D341Med (cell line): ENCODE measurements around the gene DHX35.

ENCODE experiments used
- DNase-seq: peaks from one replicate; pipeline ENCODE4 v3.0.0; 2012; ENCODE audit warnings: low spot score

Gene DHX35

DNA sequence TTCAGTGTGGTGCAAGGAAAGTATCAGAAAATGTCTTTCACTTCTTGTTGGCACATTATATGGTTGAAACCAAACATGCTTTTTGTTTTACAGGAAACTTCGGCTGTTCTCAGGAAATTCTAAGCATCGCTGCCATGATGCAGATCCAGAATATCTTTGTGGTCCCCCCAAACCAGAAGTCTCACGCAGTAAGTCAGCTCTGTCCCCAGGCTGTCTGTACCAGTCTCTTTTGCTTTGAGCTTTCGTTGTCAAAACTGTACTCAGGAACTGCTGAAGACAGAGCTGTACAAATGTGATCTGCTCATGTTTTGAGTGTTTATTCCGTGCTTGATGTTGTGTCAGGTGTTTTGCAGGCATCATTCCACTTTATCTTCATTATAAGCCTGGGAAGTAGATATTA lies 59.6 kb downstream of the DHX35 start:
- no peak for DNase-seq

DNA sequence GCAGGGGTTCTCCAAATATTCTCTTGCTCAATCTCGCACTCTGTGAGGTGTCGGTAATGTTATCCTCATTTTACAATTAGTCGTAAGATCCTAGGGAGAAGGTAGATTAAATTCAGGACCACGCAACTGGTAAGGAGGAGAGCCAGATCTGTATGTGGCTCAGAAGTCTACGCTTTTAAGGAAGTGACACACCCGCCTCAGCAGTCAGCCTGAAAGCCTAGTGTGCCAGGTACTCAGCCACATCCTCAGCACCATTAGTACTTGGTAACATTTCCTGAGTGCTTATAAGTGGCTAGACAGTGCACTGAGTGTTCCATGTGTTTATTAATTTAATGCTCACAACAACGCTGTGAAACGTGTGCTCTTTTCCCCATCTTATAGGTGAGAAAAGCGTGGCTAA lies 63.7 kb downstream of the DHX35 start:
- no peak for DNase-seq

DNA sequence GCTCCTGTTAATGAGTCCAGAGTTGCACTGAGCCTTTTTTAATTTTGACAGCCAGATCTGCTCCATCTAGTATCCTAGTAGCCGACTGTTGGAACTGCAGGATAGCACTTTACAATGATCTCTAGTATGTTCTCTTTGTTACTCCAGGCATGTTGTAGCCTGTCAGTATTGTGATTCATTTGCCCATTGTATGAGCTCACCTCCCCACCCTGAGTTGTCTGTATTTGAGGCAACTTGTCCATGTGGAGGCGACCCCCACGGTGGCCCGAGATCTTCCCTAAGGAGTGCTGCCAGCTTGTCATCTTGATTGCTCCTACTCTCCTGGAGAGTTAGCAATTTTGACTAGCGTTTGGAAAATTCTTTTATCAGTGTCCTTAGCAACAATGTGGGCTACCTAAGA lies 67.2 kb downstream of the DHX35 start:
- DNase-seq, result no peak

DNA sequence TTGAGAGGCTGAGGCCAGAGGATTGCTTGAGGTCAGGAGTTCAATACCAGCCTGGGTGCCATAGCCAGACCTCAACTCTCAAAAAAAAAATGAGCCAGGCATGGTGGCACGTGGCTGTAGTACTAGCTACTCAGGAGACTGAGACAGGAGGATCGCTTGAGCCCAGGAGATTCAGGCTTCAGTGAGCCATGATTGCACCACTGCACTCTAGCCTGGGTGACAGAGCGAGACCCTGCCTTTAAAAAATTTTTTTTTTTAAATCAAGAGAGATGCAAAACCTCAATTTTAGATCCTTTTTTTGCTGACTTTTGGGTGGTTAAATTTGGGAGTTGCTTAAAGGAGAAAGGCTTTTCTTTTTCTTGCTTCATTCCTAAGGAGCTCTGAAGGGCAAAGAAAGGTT lies 70.9 kb downstream of the DHX35 start:
- no peak for DNase-seq

DNA sequence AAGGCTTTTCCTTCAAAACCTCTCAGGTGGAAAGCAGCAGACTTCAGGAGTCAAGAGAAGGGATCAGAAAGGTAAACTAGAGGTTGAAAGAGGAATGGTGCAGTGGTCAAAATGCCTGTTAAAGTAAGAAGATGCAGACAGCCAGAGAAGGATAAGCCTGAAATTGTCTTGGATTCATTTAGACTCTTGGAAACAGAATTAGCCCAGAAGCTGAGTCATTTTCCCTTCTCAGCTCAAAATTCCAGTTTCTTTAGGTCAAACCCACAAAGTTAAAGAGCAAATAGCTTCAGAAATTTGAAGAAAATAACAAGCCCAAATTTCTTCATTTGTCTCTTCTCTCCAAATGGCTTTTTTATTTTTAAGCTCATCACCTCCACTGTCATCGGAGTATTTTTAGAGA lies 73.9 kb downstream of the DHX35 start:
- no peak for DNase-seq

DNA sequence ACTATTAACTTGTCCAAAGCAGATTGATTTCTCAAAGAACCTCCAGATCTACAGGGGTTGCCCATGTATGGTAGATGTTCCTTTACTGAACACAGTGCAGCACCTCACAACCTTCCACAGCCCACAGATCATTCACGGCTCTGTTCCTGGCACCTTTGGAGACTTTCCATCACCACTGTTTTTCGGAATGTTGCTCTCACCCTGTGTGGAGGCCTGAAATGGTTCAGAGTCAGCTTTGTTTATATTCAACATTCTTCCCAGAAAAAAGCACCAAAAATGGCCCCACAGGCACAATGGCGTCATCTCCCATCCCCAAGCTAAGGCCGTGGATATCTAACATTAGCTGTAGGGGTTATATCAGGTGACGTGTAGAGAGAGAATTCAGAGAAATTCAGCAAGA lies 74.7 kb downstream of the DHX35 start:
- no peak for DNase-seq

DNA sequence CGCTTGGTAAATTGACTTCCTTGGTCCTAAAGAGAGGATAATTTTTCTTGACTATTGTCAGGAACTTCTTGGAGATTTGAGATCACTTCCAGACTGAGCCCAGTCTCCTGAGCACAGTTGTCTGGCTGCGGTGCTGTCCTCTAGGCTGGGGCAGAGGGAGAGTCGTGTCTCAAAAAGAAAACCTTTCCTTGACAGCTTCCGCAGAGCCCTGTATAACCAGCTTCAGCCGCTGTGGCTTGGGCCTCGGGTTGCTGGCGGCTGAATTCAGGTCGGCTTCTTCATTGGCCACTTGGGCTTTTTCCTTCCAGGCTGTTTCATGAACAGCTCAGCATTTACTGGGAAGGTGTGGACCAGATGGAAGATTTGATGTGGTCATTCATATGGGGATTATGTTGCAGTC lies 75.9 kb downstream of the DHX35 start:
- no peak for DNase-seq

DNA sequence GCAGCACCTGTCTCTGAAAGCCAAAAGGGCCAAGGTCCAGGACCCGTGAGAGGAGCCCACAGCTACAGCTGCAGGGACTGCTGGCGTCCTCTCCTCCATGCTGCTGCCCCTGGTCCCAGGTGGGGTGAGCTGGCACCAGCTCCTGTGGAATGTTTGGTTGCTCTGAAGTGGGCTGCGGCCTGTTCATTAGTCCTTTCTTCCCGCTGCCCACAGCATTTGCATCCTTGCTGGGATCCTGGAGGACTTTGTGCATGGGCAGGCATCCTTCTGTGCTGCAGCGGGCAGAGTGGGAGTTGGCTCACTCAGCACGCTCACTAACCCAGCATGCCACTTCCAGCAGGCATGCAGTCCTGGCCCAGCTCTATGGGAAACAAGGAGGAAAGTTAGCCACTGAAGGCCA lies 76.4 kb downstream of the DHX35 start:
- DNase-seq, result no peak

DNA sequence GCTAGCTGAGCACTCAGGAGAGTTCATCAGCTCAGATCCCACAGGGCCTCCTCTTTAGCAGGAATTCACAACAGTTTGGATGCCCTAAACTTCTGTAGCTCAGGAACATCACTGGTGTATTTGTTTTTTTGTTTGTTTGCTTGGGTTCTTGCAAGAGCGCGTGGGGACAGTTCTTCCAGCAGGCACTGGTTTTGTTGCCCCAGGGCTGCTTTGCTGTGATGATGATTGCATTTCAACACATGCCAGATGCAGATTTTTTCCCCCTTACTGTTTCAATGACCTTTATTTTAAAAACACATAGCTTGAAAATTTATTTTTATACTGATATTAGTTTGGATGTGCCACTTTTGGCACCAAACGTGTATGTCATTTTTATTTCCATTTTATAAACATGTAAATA lies 77.1 kb downstream of the DHX35 start:
- no peak for DNase-seq

DNA sequence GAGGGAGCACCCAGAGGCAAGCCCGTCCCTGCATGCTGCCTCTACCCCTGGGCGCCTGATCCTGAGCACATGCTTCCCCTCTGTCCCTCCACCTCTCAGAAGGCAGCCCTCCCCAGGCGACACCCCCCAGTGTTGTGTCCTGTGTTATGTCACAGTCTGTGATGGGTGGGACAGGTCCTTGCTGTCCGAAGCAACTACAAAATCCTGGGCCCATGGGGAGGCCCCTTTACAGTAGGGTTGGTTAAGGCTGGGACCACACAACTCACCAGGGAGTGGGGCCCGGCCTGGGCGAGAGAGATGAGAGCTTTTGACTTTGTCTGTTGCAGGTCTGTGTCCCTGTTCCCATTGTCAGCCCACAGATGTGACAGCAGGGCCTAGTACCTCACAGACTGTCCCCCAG lies 78.0 kb downstream of the DHX35 start:
- DNase-seq, result no peak

DNA sequence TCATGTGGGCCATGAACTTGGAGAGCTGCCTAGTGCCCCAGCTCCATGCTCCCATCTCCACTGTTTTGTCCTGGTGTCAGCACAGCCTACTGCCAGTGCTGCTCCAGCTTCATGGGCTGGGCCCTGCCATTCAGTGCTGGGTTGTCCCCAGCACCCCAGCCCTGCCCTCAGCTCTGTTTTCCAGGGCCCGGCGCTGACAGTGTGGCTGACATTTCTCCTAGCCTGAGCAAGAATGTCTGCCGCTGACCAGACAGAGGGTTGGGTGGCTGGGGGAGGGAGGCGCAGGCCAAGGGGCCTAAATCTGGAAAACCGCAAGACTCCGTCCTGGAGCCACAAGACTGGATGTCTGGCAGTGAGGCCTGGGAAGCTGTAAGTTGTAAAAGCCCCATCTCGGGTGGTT lies 78.9 kb downstream of the DHX35 start:
- DNase-seq, result no peak

DNA sequence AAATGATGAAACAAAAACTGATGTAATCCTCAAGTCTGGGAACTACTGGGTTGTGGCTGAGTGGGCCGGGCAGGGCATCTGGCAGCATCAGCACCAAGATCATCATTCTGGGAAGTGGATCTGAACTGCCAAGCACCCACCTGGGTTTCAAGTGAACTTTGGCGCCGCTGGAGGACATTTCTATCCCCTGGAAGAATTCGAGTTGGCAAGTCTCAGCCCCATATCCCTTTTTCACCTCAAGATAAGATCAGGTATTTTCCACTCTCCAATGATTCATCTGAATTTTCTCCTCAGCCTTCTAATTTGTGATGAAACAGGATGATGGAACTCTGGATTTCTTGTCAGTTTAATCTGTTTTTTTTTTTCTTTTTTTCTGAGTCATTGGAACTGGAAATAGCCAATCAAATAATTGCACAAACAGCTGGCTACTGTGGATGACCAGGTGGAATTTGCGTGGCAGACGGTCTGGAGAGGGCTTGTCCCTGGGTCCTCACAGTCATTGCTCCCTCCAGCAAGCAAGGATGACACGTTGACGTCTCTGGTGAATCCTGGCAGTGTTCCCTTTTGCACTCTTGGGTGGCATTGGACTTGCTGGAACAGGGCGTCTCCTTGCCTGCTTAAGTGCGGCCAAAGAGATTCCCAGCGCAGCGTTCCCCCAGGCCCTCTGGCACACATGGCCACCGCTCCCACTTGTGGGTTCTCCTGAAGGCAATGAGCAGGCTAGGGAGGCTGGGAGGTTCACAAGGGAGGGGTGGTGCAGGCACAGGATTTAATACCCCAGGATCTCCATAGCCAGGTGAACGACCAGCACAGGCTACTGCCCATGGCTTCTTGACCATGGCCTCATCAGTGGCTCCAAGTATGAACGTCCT lies 80.4 kb downstream of the DHX35 start:
- no peak for DNase-seq

DNA sequence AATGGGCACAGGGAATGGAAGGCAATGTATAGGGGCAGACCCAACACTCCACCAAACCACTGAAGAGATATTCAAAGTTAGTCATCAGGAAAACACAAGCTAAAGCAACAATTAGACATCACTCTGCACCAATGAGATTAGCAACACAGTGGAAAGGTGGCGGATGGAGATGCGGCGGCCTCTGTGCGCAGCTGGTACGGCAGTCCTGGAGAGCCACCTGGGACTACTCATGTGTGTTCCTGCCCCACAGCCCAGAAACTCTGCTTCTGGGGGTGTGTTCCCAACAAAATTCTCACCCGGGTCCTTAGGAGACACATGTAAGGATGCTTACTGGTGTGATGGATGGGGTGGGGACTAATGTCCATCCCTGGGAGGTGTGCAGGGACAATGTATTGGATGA lies 82.4 kb downstream of the DHX35 start:
- DNase-seq, result no peak

DNA sequence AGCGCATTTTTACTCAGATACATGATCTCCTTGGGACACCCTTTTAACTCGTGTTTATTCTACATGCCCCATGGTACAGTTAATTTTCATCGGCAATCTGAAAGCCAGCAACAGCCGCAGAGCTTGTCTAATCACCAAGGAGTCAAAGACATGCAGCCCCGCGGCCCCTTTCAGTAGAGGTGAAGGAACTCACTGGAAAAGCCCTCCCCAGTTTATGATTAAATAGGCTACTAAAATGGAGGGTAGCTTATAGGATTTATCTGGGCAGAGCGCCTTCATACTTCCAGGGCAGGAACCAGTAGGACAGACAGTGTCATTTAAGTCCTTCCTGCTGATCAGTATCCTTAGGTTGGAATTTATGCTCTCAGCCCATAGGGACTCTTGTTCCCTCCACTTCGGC lies 83.5 kb downstream of the DHX35 start:
- DNase-seq, result no peak

DNA sequence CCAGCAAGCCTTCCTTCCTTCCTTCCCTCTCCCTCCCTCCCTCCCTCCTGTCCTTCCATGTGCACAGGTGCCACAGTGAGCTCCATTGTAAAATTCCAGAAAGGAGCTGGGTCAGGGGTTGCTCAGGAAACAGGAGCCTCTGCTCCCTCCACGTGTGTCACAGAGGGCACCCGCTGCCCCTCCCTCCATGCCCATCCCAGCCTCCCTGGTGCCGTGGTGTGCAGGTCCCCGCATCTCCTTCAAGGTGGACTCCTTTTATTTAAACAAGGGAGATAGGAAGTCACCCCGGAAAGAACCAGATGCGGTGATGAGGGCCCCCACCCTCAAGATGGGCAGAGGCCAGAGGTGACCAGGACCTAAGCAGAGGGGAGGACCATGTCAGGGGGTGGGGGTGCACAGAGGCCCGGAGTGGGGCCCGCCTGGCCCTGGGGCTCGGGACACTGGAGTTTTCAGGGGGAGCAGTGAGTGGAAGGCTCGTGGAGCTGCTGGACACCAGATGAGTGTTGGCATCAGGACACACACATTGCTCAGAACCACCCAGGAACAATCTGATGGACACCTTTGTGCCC lies 85.4 kb downstream of the DHX35 start:
- no peak for DNase-seq

DNA sequence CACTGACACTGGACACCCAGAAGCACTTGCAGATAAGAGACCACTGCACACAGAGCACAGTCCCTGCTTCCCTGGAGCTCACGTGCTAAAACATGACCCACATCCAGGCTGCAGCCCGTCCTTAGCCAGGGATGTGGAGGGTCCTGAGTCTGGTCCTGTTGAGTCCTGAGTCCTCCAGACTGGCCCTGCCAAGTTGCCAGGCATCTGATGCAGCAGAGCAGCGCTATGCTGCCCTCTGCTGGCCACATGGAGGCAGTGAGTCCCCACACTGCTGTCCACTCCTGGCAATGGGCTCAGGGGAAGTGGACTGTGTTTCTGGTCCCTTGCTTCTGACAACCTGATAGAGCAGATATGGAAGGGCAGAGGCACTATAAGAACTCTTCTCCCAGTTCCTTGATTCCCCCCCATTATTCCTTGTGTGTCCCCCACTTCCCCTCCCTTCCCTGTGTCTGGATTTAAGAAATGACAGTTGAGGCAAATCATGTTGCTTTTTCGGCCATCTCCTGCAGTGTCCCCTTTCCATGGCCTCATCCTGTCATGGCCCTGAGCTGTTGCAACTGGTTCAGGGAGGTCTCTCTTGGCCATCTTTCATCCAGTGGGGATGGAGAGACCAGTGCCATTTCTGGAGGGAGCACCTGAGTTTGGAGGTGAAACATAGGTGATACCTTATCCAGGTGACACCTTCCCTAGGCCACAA lies 86.0 kb downstream of the DHX35 start:
- DNase-seq, result peak; percentile 85

DNA sequence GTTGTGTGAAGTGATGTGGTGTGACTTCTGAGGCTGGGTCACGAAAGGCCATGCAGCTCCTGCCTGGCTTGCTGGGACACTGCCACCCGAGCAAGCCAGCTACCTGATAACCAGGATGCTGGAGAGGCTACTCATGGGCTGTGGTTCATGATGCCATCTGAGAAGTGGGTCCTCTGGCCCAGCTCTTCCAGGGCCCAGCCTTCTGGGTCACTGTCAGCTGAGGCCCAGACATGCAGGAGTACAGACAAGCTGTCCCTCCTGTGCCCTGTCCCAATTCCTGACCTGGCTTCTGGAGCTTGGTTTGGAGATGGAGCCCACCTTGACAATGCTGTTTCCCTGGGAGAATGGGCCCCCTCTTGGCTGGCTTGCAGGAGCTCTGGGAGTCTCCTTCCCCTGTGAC lies 87.0 kb downstream of the DHX35 start:
- DNase-seq, result no peak

DNA sequence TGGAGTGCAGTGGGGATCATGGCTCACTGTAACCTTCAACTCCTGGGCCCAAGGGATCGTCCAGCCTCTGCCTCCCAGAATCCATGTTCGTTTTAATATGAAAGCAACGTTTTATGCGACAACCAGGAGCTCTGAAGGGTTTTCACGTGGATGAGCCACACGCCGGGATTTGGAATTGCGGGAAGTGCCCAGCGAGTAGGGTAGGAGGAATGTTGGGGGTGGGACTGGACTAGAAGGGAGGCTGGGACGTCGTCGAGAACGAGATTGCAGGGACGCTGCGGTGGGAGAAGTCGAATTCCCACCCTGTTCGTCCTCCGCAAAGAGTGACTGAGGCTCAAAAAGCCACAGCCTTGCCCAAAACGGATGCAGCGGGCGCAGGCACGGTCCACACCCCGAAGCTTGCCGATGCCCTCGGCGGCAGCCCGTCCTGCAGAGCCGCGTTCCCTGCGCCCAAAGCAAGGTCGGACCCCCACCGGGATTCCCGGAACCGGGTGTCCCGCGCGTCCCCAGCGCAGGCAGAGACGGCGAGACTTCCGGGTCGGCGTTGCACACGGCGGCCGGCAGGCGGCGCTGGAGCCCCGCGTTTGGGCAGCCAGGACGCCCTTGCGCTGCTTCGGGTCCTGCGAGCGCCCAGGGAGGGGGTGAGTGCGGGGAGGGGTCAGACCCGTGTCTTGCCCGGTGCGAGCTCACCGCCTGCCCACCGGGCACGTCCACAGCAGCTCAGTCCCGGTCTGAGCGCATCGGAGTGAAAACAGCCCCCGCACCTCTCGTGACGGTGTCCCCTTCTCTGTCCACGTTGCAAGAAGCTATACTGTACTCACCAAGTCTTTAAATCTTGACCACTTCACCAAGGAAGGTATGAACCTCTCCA lies 87.8 kb downstream of the DHX35 start:
- DNase-seq, result peak; percentile 91

DNA sequence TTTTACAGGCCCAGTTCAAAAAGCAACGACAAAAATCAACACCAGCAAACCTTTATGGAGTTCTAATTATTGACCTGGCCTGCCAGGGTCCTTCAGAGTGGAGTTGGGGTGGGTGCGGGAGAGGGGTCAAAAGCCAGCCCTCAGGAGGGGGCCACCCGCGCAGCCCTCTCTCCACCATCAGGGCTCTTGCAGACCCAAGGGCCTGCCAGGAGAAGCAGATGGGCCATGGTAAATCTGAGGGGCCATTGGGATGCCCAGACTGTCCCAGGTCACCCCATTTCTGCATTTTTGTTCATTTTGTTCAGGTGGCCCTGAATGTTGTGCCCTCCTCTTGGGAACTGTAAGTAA lies 88.4 kb downstream of the DHX35 start:
- DNase-seq, result no peak

DNA sequence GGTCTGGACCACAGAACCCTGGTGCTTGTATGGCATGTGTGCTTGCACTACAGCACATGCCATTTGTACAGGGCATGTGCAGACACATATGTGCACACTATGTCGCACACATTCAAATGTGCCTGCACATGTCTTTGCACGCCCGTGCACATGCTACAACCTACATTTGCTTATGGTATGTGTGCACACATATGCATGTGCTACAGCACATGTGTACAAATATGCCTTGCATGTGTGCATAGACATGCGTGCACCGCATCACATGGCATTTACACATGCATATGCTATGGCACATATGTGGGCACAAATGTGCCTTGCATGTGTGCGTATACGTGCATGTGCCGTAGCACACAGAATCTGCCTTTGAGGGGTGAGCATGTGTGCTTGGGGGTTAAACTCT lies 90.5 kb downstream of the DHX35 start:
- no peak for DNase-seq

DNA sequence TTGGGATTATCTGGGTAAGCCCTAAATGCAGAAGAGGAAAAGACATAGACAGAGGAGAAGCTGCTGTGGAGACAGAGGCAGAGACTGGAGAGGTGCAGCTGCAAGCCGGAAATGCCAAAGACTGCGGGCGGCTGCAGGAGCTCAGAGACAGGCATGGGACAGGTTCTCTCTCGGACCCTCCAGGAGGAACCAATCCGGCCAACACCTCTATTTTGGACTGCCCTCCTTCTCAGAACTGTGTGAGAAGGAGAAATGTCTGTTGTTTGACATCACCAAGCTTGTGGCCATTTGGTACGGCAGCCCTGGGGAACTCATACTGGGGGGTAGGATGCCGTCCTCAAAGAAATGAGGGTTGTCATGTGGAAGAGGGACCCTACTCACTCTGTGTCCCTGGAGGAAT lies 95.0 kb downstream of the DHX35 start:
- no peak for DNase-seq

DNA sequence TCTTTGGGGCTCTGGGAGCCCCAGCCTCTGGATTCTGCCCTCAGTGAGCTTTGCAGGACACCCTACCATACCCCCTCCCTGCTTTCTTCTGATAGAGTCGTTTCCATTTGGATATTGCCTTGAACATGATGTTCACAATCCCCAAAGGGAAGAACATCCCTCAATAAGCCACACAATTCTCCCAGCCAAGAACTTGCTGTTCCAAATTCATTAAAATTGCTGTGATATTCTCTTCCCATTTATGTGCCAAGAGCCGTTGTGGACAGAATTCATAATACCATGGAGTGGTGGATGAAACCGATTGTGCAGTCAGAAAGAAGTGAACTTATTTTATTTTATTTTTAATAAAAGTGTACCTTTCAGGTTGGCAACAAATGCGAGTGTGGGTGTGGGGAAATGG lies 95.8 kb downstream of the DHX35 start:
- DNase-seq, result no peak

DNA sequence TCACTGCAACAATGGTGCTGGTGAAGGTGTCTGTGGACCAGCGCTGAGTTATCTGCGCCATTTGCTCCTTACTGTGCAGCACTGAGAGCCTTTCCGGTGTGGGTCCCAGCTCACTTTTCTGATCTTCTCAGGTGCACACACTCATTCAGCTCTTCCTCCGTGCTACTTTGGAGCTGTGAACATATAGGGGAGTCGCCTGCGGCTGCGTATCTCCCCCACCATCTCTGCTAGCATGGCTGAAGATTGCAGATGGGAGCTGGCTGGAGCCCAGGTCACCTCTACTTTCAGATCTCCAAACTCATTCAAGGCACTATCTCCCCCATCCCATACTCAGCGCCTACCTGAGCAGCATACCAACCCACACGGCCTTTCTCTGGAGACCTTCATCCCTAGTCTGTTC lies 96.9 kb downstream of the DHX35 start:
- DNase-seq, result no peak
